Left ventricle myocardium superior (tissue), 1 donor: ENCODE data around the gene COPB2. TPM values are rescaled to one million over a fixed set of nuclear protein-coding genes. Genes with fewer than 3 reads are reported as not detected.
A peak's percentile ranks its signal among the peaks of the same experiment; 100 is the strongest.
"Not testable (repeated sequence)": the region's sequence is repeated elsewhere in the genome, so short reads cannot be mapped to it uniquely, and the experiment has no call there.

Experiments used
- ATAC-seq: fragments of 200-7000 bp; cut with Tn5 transposase; one replicate; pipeline ENCODE4 v1.9.1; 2020; ENCODE audit warnings: mild to moderate bottlenecking, moderate library complexity
- DNase-seq: peaks from one replicate; pipeline ENCODE4 v3.0.0-alpha.2; 2020
- intact Hi-C: fragments of 100-400 bp; cut with micrococcal nuclease; formaldehyde crosslinking; loops from one replicate; pipeline ENCODE4 v1.11.0; 2022
- total RNA-seq: library from RNA; stranded (reverse); fragmentation: NEBNext Ultra II Directional; extraction: Animal tissue kit (Norgen Biotek cat#: 25700); gene quantifications from one replicate; pipeline ENCODE4 v1.2.1, GENCODE V29; 2021
- donor health status: DM: no; HTN: yes; CAD: no; lungs with severe emphysema.

COPB2 gene
- total RNA-seq, 1 donor from 2014 or later = 69.2 TPM

DNA sequence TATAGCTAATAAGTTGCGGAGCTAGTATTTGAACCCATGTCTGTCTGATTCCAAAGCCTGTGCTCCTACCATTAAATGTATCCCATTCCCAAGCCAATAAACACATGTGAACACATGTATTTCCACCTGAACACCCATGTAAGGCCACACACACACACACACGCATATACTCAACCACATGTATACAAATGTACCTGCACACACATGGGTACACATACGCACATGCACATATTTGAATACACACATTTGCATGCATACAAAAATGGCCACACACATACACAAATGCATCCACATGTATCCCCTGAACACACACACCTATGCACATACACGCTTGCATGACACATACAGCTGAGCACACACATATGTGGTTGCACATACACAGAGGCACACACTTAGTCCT lies 51.0 kb downstream of the COPB2 start:
- ATAC-seq (no peak), DNase-seq (no peak)
- intact Hi-C loops = no loop called here

DNA sequence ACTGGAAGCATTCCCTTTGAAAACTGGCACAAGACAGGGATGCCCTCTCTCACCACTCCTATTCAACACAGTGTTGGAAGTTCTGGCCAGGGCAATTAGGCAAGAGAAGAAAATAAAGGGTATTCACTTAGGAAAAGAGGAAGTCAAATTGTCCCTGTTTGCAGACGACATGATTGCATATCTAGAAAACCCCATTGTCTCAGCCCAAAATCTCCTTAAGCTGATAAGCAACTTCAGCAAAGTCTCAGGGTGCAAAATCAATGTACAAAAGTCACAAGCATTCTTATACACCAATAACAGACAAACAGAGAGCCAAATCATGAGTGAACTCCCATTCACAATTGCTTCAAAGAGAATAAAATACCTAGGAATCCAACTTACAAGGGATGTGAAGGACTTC lies 54.8 kb downstream of the COPB2 start:
- ATAC-seq, intact Hi-C loops, DNase-seq: not testable (repeated sequence)

DNA sequence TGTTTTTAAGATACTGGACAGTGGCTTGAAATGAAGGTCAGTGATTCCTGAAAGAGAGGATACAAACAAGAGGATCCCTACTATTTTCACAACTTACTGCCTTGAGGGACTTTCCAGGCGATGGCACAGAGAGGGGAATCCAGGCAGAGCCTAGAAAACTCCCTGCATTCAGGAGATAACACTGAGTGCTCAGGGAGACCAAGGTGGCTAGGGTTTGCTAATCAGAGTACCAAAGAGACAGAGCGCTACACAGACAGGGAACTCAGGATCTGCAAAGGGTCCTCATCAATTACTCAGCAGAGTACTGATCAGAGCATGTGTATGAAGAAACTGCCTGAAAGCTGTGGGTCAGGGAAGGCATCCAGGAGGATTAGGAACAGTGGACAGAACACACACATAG lies 57.4 kb downstream of the COPB2 start:
- DNase-seq (no peak), ATAC-seq (no peak)
- intact Hi-C loops = no loop called here

DNA sequence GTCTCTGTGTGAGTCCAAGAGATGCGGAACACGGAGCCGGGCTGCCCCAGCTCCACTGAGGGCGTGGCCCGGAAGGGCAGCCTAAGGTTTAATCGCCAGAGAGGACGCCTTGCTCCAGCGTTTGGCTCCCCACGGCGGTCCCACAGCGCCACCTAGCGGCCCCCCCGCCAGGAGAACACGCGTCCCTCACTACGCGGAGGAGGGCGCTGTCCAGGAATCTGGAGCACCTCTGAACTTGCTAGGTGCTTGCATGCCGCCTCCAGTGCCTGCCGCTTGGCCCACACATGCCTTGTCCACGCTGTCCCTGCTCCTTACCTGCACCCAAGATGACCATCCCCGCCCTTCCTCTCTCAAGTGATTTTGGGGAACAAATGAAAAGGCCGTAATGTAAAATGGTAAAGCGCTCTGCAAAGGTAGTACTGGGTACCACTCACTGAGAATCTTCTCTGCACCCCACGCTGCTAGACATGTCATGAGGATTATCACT lies 60.0 kb downstream of the COPB2 start:
- DNase-seq (peak; percentile 90), ATAC-seq (peak; percentile 97)
- intact Hi-C loops = loop anchor here (5.0 kb wide), 1 partner anchor 217 kb away; no protein-coding TSS in a partner anchor

DNA sequence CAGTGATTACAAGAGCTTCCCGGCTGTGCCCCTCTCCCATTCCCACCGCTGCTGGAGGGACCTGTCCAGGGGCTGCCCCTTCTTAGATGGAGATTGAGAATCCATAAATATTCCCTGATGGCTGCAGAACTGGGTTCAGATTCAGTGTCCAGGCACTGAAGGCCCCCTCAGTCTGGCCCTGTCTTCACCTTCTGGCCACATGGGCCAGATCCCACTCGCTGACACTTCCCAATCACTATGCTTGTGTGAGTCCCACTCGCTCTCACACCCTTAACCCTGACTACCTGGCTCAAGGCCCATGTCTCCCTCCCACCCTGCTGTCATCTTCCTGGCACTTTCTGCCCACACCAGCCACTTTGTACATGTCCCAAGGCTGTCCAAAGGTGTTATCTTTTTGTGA lies 61.1 kb downstream of the COPB2 start:
- intact Hi-C loops = loop anchor here (5.0 kb wide), 1 partner anchor 216 kb away; no protein-coding TSS in a partner anchor
- ATAC-seq (no peak), DNase-seq (no peak)

DNA sequence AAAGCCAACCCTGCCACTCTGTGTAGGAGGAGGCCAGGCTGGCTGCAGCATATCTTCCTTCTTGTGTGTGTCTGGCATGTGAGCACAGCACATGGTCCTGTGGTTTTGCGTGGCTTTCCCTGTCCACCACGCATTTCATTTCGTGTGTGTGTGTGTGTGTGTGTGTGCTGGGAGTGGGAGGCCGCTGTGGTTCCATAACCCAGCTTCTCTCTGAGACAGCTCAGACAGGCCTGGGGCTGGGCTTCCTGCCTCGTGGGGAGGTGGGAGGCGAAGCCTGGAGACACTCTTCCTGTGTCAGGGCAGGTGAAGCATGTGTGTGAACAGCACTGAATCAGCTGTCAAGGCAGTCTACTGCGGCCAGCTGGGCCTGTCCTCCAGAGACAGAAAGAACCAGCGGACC lies 61.6 kb downstream of the COPB2 start:
- ATAC-seq = no peak
- intact Hi-C loops = loop anchor here (5.0 kb wide), 1 partner anchor 216 kb away; no protein-coding TSS in a partner anchor

DNA sequence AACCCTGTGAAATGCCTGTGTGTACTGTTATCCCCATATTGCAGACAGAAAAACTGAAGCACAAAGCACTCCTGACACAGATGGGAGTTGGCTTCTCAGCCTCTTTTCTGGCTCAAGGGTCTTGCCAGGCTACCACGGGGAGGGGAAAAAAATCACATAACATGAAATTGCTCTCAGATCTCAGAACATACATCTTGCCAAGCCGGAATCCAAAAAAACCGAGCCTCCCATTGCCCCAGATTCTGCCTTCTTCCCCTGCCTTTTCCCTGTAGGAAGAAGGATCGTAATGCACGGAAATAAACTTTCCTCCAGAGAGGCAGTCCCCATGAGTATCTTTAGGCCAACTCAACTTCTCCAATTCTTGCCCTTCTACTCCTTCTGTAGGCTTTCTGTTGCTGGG lies 62.2 kb downstream of the COPB2 start:
- ATAC-seq (no peak), DNase-seq (no peak)
- intact Hi-C loops = loop anchor here (5.0 kb wide), 1 partner anchor 215 kb away; no protein-coding TSS in a partner anchor

More for the DNA sequence above, 61.6 kb downstream of the COPB2 start:
- no peak for DNase-seq

DNA sequence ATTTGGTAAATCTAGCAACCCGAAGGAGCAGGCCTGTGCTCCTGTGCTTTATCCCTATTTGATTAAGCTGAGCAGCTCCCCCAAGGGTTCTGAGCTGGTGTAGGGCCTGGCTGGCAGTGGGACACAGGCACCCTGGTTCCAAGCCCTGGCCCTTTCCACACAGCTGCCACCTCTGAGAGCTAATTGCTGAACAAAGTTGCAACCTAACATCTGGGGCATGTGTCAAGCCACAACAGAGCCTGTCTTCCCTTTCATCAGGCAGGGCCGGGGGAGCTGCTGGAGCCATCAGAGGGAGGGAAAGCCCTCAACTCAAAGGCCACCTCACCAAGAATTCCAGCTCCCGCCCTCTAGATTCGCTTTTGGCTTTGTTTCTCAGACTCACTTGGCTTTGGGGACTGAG lies 62.7 kb downstream of the COPB2 start:
- intact Hi-C loops = loop anchor here (5.0 kb wide), 1 partner anchor 214 kb away; no protein-coding TSS in a partner anchor
- no peak for ATAC-seq
- no peak for DNase-seq

DNA sequence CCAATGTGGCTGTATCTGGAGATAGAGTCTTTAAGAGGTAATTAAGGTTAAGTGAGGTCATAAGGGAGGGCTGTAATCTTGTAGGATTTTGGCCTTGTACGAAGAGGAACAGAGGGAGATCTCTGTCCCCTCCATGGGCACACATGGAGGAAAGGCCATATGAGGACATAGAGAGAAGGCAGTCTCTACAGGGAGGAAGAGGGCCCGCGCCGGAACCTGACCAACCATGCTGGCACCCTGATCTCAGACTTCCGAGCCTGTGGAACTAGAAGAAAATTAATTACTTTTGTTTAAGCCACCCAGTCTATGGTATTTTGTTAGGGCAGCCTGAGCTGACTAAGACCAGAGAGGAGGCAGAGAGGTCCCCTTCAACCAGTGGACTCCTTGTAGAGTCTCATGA lies 63.3 kb downstream of the COPB2 start:
- ATAC-seq = no peak
- DNase-seq = no peak
- intact Hi-C loops = loop anchor here (5.0 kb wide), 1 partner anchor 214 kb away; no protein-coding TSS in a partner anchor

DNA sequence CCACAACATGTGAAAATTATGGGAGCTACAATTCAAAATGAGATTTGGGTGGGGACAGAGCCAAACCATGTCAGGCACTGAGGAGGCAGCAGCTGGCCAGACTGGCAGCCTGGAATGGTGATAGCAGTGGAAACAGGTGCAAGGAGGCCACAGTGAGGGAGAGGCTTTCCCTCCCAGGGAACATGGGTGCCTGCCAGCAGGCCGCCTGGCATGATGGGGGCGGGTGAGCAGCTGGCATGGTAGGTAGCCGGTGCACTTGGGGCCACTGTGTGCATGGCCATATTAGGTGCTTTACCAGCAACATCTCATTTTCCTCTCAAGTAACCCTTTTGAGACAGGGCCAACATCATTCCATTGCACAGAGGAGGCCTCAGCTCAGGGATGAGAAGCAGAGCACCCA lies 63.9 kb downstream of the COPB2 start:
- intact Hi-C loops = loop anchor here (5.0 kb wide), 1 partner anchor 213 kb away; no protein-coding TSS in a partner anchor
- peak; percentile 58 for ATAC-seq
- peak; percentile 46 for DNase-seq

DNA sequence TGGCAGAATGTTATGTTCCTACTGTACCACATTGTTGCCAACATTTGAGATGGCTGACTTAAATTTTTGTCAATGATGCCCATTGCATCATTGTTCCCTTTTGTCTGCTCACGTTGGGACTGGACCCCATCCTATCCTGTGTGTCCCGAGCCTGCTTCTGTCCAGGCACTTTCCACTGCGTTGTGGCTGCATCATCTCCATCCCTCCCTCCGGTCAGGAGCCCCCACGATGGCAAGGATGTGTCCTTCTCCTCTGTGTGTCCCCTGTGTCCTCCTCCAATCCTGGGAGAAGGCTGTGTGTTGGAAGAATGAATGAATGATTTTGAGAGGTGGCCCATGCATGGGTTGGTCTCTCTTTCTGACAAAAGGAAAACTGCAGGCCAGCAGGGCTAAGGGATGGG lies 65.0 kb downstream of the COPB2 start:
- DNase-seq (no peak), ATAC-seq (no peak)
- intact Hi-C loops = no loop called here

DNA sequence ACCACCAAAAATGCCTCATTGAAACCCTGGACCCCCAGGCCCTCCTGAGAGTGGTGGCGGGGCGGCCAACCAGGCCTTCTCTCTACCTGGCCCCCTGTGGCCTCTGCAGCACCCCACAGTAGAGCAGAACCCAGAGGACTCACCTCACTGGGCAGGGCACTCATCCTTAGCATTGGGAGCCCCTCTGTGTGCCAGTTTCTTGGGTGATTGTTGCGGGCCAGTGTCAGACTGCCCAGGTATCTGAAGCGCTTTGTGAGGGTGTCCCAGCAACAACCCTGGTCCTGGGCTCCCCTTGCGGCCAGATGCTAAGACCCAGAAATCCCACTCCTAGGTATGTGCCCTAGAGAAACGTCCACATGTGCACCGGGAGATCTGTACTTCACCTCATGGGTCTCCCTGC lies 66.3 kb downstream of the COPB2 start:
- no peak for ATAC-seq
- no peak for DNase-seq
- intact Hi-C loops = no loop called here

DNA sequence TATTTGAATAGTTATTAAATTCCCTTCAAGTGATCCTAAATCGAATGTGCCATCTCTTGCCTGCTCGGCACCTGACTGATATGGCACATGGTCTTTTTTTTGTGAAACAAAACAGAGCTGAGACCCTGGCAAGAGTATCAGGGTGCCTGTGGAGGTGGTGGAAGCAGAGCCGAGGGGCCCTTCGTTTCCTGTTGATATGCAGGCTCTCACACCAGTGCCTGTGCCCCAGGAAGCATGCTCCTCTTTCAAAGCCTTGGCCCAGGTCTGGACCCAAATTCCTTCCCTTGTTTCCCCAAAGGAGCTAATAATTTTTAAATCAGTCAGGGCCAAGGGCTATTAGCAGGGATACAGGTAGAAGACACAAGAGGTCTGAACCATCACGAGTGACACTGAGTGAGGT lies 67.1 kb downstream of the COPB2 start:
- intact Hi-C loops = no loop called here
- ATAC-seq (no peak), DNase-seq (no peak)

DNA sequence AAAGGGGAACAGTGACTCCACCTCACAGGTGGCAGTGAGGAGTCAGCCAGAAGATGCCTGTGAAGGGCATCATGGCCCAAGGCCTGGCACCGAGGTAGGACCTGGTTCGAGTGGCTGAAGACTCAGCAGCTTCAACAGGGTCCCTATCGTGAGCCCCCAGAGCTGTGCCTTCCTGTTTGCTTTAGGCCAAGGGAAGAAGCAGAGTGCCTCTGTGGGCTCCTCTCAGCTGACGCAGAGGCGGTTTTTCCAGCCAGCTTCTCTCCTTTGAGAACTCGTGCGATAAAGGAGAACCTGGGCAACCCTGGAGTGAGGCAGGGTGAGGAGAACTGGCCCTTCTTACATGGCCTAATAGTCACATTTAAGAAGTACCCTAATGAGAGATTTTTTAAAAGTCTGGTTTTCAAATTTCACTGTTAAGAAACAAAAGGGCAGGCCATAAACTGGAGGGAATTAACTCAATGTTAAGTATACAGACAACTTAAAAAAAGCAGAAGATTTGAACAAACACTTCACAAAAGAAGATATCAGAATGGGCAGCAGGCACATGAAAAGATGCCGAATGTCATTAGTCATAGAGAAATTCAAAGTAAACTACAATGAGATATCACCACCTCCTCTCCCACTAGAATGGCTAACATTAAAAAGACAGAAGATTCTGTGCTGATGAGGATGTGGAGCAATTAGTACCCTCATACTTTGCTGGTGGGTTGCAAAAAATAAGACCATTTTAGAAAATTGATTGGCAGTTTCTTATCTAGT lies 68.7 kb downstream of the COPB2 start:
- ATAC-seq (no peak), DNase-seq (no peak)
- intact Hi-C loops = no loop called here

DNA sequence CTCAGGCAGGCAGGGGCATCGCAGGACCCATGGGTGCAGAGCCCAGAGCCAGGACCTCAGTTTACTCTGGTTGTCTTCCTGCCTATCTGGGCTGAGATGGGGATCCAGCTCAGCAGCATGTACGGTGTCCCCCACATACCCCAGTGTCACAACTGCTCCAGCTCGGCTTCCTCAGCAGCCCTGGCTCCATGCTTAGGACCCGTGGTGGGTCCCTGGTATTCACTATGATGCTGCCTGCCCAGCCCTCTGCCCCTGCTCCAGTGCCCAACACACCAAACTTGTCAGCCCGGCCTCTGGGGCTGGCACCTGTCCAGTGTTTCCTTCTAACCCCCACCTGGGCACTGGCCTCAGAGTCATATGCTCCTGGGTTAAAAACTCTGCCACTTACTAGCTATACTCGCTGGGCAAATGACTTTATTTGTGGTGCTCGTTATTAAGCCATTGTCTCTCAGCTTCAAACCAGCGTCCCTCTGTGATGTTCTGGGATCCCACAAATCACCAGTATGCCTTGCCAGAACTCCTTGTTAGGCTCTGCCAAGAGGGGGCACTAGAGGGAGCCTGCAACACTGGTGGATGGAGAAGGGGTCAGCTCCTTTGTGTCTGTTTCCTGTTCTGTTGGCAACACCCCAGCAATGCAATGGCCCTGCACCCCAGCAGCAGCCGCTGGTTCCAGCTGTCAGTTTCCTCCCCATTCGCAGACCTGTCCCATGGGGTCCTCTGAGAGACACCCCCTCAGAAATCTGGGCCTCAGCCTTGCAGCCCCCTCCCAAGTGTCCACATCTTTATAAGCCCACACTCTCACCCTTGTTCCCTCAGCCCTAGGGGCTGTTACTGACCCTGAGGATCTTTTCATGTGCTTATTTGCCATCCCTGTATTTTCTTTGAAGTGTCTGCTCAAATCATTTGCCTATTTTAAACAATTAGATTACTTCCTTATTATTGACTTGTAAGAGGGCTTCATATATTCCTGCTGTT lies 69.7 kb downstream of the COPB2 start:
- intact Hi-C loops = no loop called here
- ATAC-seq = no peak
- DNase-seq = no peak

DNA sequence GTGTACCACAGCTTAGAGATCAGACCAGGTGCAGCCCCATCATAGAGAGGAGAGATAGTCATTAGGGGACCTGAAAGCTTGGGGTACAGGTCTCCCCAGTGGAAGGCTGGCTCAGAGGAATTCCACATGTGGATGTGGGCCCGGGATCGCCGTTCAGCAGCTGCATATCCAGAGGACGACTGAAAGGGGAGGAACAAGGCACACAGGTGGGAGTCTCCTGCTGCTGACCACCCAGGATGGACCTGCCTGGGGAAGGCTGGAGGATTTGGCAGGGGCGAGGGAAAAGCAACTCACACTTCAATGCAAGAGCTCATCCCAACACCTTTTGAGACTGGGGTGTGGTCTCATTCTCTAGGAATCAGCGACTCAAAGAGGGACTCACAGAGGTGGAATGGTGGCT lies 70.6 kb downstream of the COPB2 start:
- no peak for DNase-seq
- no peak for ATAC-seq
- intact Hi-C loops = no loop called here

DNA sequence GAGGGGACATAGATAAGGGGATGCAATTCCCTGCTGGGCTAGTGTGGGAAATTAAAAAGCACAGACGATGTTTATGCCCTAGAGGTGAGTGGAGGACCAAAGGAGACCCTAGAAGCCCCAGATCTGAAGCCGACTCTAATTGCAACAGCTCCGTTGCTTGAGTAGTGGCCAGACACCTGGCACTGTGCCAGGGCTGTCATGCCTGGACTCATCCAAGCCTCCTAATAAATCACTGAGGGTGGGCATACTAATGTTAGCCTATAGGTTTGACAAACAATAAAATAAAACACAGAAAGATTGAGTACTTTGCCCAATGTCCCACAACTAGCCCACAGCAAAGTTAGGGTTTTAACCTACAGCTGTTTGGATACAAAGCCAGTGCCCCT lies 71.0 kb downstream of the COPB2 start:
- ATAC-seq (no peak), DNase-seq (peak; percentile 57)
- intact Hi-C loops = no loop called here

DNA sequence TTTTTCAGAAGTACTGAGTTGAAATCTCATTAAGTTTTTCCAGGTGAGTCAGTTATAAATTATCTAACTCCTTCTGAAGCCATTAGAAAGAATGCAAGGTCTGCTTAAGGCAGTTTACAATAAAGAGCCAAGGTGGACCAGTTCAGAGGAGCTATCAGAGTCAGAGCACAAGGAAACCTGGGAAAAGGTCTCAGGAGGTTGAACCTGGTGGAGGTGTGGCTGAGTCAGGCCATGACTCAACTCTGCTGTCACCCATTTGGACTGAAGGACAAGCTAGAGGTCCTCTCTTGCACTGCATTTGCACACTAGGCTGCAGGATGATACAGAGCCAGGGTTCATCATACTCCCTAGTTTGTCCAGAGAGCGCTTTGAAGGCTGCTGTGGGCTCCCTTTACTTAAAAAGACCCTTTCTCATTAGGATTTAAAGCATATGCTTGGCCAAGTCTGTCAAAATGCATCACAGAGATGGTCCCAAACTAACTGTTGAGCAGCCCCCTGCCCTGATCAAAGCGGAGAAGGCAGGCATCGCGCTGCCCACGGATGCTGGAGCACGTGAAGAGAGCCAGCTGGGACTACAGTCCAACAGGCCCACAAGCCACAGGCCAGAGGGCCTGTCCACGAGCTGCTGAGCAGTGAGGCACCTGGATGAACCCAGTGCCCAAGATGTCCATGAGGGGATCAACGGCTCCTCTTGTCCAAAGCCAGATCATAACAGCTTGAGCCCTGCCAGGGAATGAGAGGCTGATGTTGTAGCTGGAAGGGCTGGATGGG lies 71.6 kb downstream of the COPB2 start:
- no peak for ATAC-seq
- no peak for DNase-seq
- intact Hi-C loops = no loop called here

DNA sequence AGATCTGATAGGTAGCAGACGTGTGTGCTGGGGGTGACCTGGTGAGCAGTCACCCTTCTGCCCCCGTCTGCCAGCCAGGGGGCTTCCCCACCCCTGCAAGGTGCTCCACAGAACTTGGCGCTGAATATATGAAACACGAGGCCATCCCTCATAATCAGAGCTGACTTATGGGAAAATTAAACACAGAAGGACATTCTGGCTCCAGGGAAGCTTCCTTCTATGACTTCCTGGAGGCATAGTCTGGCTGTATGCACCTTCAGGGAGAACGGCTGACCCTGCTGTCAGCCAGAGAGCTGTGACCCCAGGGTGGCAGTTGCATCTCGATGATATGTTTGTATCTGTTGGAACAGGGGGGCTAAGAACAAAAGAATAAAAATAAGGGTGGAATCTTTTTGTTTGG lies 72.2 kb downstream of the COPB2 start:
- ATAC-seq (no peak), DNase-seq (no peak)
- intact Hi-C loops = no loop called here
